Measurements from ENCODE around the gene TERF2IP. TPM values are rescaled to one million over a fixed set of nuclear protein-coding genes. Genes with fewer than 3 reads are reported as not detected.

Gene TERF2IP, protein sequence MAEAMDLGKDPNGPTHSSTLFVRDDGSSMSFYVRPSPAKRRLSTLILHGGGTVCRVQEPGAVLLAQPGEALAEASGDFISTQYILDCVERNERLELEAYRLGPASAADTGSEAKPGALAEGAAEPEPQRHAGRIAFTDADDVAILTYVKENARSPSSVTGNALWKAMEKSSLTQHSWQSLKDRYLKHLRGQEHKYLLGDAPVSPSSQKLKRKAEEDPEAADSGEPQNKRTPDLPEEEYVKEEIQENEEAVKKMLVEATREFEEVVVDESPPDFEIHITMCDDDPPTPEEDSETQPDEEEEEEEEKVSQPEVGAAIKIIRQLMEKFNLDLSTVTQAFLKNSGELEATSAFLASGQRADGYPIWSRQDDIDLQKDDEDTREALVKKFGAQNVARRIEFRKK
- total RNA-seq (2011; cell fraction: chromatin; rRNA removed; ENCODE audit: low replicate concordance) = 11.7 and 22.5 TPM in 2 replicates
- total RNA-seq (2011; cell fraction: nucleolus; rRNA removed) = 20.9 and 26.2 TPM in 2 replicates
- total RNA-seq (2011; cell fraction: nucleoplasm; rRNA removed) = 20.6 and 21.5 TPM in 2 replicates
- total RNA-seq (2014; rRNA removed) (47.3 and 50.0 TPM in 2 replicates), total RNA-seq (2014; rRNA removed; fragmentation: Illumina TruSeq; extraction: Trizol) (47.0 and 53.2 TPM in 2 replicates), total RNA-seq (2015; rRNA removed; fragmentation: Illumina TruSeq; extraction: Trizol) (45.6 and 46.4 TPM in 2 replicates), total RNA-seq (2021) (44.4 and 49.7 TPM in 2 replicates), polyA plus RNA-seq (2011; rRNA removed) (29.1 and 35.2 TPM in 2 replicates), polyA plus RNA-seq (2014; fragmentation: Illumina TruSeq; extraction: Trizol) (52.9 and 64.2 TPM in 2 replicates), polyA plus RNA-seq (2014; fragmentation: Nextera tagmentation; extraction: Ambion mirVana) (10 to 100 TPM; 14.5 to 14.8 TPM), polyA plus RNA-seq (2014; rRNA removed) (50.2 and 51.3 TPM in 2 replicates), polyA minus RNA-seq (2011; rRNA and poly(A)+ RNA removed) (16.6 TPM in 2 replicates), Bru-seq, nascent RNA (percentile 94 among the genes with signal in this experiment), BruChase-seq, experiment 1, labeled RNA remaining after a 2-hour chase (percentile 93 among the genes with signal in this experiment), BruChase-seq, experiment 2, labeled RNA remaining after a 6-hour chase (percentile 94 among the genes with signal in this experiment)
- polyA plus RNA-seq (2011; cell fraction: cytosol; rRNA removed) = 18.6 and 25.9 TPM in 2 replicates
- polyA plus RNA-seq (2011; cell fraction: nucleus; rRNA removed) = 15.2 and 16.9 TPM in 2 replicates
- polyA plus RNA-seq (2012) = 41.4 and 42.6 TPM in 2 replicates
- polyA minus RNA-seq (2011; cell fraction: cytosol; rRNA and poly(A)+ RNA removed) = 14.1 and 15.4 TPM in 2 replicates
- 13.5 and 19.9 TPM in 2 replicates for polyA minus RNA-seq (2011; cell fraction: nucleus; rRNA and poly(A)+ RNA removed)
- long read RNA-seq, experiment 1, transcript TERF2IP-201 (3 exons, 2,118 nt) = major isoform, 285 of 321 reads
- long read RNA-seq, experiment 1, partial matches to known transcripts = 21 of 321 reads
- long read RNA-seq, experiment 1, other reads (novel, unspliced or antisense) = 13 of 321 reads
- long read RNA-seq, experiment 2, transcript TERF2IP-201 (3 exons, 2,118 nt) = major isoform, 41 of 59 reads
- long read RNA-seq, experiment 2, partial matches to known transcripts = 11 of 59 reads
- long read RNA-seq, experiment 2, other reads (novel, unspliced or antisense) = 7 of 59 reads
- long read RNA-seq, experiment 3, transcript TERF2IP-201 (3 exons, 2,118 nt) = major isoform, 94 of 101 reads
- long read RNA-seq, experiment 3, partial matches to known transcripts = 0 of 101 reads
- long read RNA-seq, experiment 3, other reads (novel, unspliced or antisense) = 7 of 101 reads

DNA sequence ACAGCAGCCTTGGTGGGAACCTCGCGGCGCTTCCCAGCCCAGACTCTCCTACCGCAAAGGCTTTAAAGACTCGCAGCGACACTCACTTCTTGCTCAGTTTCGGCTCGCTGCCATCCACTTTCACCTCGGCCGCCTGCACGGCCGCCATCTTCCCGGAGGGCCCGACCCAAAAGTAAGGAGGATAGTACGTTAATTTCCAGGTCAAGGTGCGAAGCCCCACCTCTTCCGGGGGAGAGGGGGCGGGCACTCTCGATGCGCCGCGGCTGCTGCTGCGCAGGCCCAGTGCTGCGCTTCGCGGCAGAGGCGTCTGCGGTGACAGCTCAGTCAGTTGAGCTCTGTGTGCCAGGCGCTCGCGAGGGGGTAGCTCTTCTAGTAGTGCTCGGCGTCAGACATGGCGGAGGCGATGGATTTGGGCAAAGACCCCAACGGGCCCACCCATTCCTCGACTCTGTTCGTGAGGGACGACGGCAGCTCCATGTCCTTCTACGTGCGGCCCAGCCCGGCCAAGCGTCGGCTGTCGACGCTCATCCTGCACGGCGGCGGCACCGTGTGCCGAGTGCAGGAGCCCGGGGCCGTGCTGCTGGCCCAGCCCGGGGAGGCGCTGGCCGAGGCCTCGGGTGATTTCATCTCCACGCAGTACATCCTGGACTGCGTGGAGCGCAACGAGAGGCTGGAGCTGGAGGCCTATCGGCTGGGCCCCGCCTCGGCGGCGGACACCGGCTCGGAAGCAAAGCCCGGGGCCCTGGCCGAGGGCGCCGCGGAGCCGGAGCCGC is at the start of gene TERF2IP, which contains the start of gene KARS1:
TSS of gene TERF2IP (plus strand) at position 282 of the 773 bp plus-strand sequence. CDS start at position 392, 110 bp downstream.
TSS of gene KARS1 (minus strand) at position 174 of the 773 bp plus-strand sequence. CDS start at position 148, 26 bp downstream.
- Histone ChIP-seq H3K79me2 (ENCODE audit: control insufficient read depth, insufficient read depth, low read length) (peaks cover 99% of the 10 kb centered on the region), H4K20me1 (replicated peaks; ENCODE audit: control insufficient read depth, insufficient read depth, low read length) (peaks cover 14% of the 10 kb centered on the region), H3K27ac (ENCODE audit: extremely low read depth, low read depth, low read length) (peak within 1 kb of the TSS; percentile 93), H3K4me2 (ENCODE audit: insufficient read depth, low read length) (peak within 1 kb of the TSS; percentile 91), H3K4me3 (peak within 1 kb of the TSS; percentile 96), H3K9me3 (replicated peaks; ENCODE audit: control insufficient read depth, insufficient read depth, low read depth, low read length) (no peaks in the 10 kb centered on the region), H3K4me1 (replicated peaks in 1 of 2; ENCODE audit: control insufficient read depth in 2 of 2, insufficient read depth in 2 of 2, low read length in 2 of 2) (peaks cover 15 to 24% of the 10 kb centered on the region in 2 experiments; a peak in 4 of 5 replicates), H3K9me1 (ENCODE audit: control insufficient read depth, insufficient read depth, low read length) (peaks cover 7% of the 10 kb centered on the region), H3K27me3 (ENCODE audit: control insufficient read depth in 2 of 2, insufficient read depth in 2 of 2, low read length in 2 of 2) (no peaks in the 10 kb centered on the region), H3K36me3 (ENCODE audit: control insufficient read depth, insufficient read depth, low read length) (peaks cover 38% of the 10 kb centered on the region), H3K9ac (ENCODE audit: insufficient read depth in 1 of 2, low read depth in 2 of 2, low read length in 2 of 2) (peak within 1 kb of the TSS; percentile 94 to 97), H2AFZ (ENCODE audit: low read depth, low read length) (peak within 1 kb of the TSS; percentile 91)
- DNase-seq (ENCODE audit: extremely low read depth in 1 of 4, low spot score in 3 of 4) = peak; percentile 91 to 96 (median 94)
- in situ Hi-C loops (cut with MboI) (loop anchor here (25.0 kb wide), 1 partner anchor 1540 kb away; the partner anchor contains the start of genes MON1B and SYCE1L), intact Hi-C loops (cut with micrococcal nuclease) (loop anchor here (2.0 to 5.0 kb wide), 2 partner anchors 23 to 115 kb away; no protein-coding TSS in a partner anchor)
- no TSS peak for BruUV-seq (replicated peaks)
- ChIA-PET CTCF (ENCODE audit: low intra/inter-chr PET ratio) (interaction anchor here (1.1 kb wide), 1 partner anchor 27 kb away, joined by 3 read pairs; no protein-coding TSS in a partner anchor), POLR2A (interaction anchor here (0.6 to 8.7 kb wide), 16 partner anchors 10 to 386 kb away, joined by 3 to 43 read pairs (median 4); partner anchors contain the start of gene ADAT1)
- ATAC-seq = peak; percentile 93
- FAIRE-seq = peak; percentile 93
- WGBS (ENCODE audit: insufficient coverage, low coverage, missing lambda C conversion rate) = 0% methylated on average over 64 of the region's 76 CpGs
- TF ChIP-seq POLR2AphosphoS5 (IDR thresholded peaks at IDR 0.05; ENCODE audit: control insufficient read depth, insufficient read depth, low read depth, low read length) (peak; percentile 91), PYGO2 (tag; IDR thresholded peaks at IDR 0.05) (no peak), NONO (IDR thresholded peaks at IDR 0.05; ENCODE audit: low read depth in 2 of 2, low read length in 1 of 2) (no peak), ARID1B (IDR thresholded peaks at IDR 0.05) (no peak)
- TF ChIP-seq, protein P1, sequence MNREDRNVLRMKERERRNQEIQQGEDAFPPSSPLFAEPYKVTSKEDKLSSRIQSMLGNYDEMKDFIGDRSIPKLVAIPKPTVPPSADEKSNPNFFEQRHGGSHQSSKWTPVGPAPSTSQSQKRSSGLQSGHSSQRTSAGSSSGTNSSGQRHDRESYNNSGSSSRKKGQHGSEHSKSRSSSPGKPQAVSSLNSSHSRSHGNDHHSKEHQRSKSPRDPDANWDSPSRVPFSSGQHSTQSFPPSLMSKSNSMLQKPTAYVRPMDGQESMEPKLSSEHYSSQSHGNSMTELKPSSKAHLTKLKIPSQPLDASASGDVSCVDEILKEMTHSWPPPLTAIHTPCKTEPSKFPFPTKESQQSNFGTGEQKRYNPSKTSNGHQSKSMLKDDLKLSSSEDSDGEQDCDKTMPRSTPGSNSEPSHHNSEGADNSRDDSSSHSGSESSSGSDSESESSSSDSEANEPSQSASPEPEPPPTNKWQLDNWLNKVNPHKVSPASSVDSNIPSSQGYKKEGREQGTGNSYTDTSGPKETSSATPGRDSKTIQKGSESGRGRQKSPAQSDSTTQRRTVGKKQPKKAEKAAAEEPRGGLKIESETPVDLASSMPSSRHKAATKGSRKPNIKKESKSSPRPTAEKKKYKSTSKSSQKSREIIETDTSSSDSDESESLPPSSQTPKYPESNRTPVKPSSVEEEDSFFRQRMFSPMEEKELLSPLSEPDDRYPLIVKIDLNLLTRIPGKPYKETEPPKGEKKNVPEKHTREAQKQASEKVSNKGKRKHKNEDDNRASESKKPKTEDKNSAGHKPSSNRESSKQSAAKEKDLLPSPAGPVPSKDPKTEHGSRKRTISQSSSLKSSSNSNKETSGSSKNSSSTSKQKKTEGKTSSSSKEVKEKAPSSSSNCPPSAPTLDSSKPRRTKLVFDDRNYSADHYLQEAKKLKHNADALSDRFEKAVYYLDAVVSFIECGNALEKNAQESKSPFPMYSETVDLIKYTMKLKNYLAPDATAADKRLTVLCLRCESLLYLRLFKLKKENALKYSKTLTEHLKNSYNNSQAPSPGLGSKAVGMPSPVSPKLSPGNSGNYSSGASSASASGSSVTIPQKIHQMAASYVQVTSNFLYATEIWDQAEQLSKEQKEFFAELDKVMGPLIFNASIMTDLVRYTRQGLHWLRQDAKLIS (CRISPR knock-in tag; IDR thresholded peaks at IDR 0.05) = 0 out of 2 replicates have a peak, but pooled peaks have one; percentile 31
- TF ChIP-seq, protein P2, sequence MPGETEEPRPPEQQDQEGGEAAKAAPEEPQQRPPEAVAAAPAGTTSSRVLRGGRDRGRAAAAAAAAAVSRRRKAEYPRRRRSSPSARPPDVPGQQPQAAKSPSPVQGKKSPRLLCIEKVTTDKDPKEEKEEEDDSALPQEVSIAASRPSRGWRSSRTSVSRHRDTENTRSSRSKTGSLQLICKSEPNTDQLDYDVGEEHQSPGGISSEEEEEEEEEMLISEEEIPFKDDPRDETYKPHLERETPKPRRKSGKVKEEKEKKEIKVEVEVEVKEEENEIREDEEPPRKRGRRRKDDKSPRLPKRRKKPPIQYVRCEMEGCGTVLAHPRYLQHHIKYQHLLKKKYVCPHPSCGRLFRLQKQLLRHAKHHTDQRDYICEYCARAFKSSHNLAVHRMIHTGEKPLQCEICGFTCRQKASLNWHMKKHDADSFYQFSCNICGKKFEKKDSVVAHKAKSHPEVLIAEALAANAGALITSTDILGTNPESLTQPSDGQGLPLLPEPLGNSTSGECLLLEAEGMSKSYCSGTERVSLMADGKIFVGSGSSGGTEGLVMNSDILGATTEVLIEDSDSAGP (CRISPR knock-in tag; IDR thresholded peaks at IDR 0.05) = 0 out of 2 replicates have a peak, but pooled peaks have one; percentile 30

Data from K562 (cell line).